Fibroblast of lung (primary cell): ENCODE results near the gene SCGB3A2. TPM values are rescaled to one million over a fixed set of nuclear protein-coding genes. Genes with fewer than 3 reads are reported as not detected.
A peak's percentile ranks its signal among the peaks of the same experiment; 100 is the strongest.

Source experiments
- DNase-seq, 2 donors: peaks; one replicate each; pipeline versions ENCODE4 v3.0.0 to v3.0.0-alpha.2; 2010; ENCODE audit warnings: low read depth in 2 of 2
- H2AFZ ChIP-seq: 2 replicates; pipeline ENCODE4 v1.5.1; 2012; ENCODE audit warnings: low read length, control low read depth, inconsistent platforms
- H3K27ac ChIP-seq: 2 replicates; pipeline ENCODE4 v1.5.1; 2011; ENCODE audit warnings: low read length, control low read depth; ENCODE audit not compliant: insufficient read depth
- H3K27me3 ChIP-seq: 2 replicates; pipeline ENCODE4 v1.5.1; 2011; ENCODE audit warnings: mild to moderate bottlenecking, low read length; ENCODE audit not compliant: control insufficient read depth, insufficient read depth
- H3K36me3 ChIP-seq: 2 replicates; pipeline ENCODE4 v1.5.1; 2011; ENCODE audit warnings: low read length; ENCODE audit not compliant: control insufficient read depth, insufficient read depth
- H3K4me1 ChIP-seq: 2 replicates; pipeline ENCODE4 v1.5.1; 2011; ENCODE audit warnings: low read length; ENCODE audit not compliant: control insufficient read depth, insufficient read depth; ENCODE audit errors: extremely low read depth
- H3K4me2 ChIP-seq: 2 replicates; pipeline ENCODE4 v1.5.1; 2011; ENCODE audit warnings: low read length, control low read depth; ENCODE audit not compliant: insufficient read depth; ENCODE audit errors: extremely low read depth
- H3K4me3 ChIP-seq, 4 experiments: fragments of 200-600 bp in 1 of 4; sonication (generic) in 1 of 4; replicated peaks in 1 of 4; 2 replicates each; pipeline ENCODE4 v1.5.1; 2011 to 2016; ENCODE audit warnings: low read length in 4 of 4, low read depth in 3 of 4, mild to moderate bottlenecking in 3 of 4, control low read depth in 2 of 4, inconsistent platforms in 1 of 4, mixed read lengths in 1 of 4; ENCODE audit not compliant: insufficient read depth in 1 of 4; ENCODE audit errors: control extremely low read depth in 1 of 4
- H3K79me2 ChIP-seq: 2 replicates; pipeline ENCODE4 v1.5.1; 2012; ENCODE audit warnings: mild to moderate bottlenecking, low read length, inconsistent platforms; ENCODE audit not compliant: control insufficient read depth, insufficient read depth
- H3K9ac ChIP-seq: 2 replicates; pipeline ENCODE4 v1.5.1; 2011; ENCODE audit warnings: mild to moderate bottlenecking, low read length, control low read depth; ENCODE audit not compliant: insufficient read depth
- H3K9me3 ChIP-seq: 2 replicates; pipeline ENCODE4 v1.5.1; 2012; ENCODE audit warnings: low read depth, low read length; ENCODE audit not compliant: control insufficient read depth, insufficient read depth
- H4K20me1 ChIP-seq: 2 replicates; pipeline ENCODE4 v1.5.1; 2011; ENCODE audit warnings: low read length; ENCODE audit not compliant: control insufficient read depth, insufficient read depth; ENCODE audit errors: extremely low read depth
- CTCF ChIP-seq, 2 donors: IDR thresholded peaks in 1 of 2; conservative IDR thresholded peaks in 1 of 2; 1 replicate in 1 of 2; 2 replicates in 1 of 2; pipeline ENCODE4 v1.5.1; 2011 to 2012; ENCODE audit warnings: low read length in 2 of 2, control low read depth in 1 of 2, inconsistent platforms in 1 of 2, low read depth in 1 of 2, mild to moderate bottlenecking in 1 of 2
- EZH2 ChIP-seq: IDR thresholded peaks from 2 replicates; pipeline ENCODE4 v1.5.1; 2012; ENCODE audit warnings: low read length, control low read depth, mild to moderate bottlenecking; ENCODE audit errors: missing control alignments
- polyA plus RNA-seq, 2 donors: library from polyadenylated mRNA; depleted of rRNA in 1 of 2; stranded (reverse) in 1 of 2; unstranded in 1 of 2; fragments of >200 nt; gene quantifications; 2 replicates each; pipeline ENCODE4 v1.2.1, GENCODE V29; 2011 to 2012; ENCODE audit warnings: missing spikeins in 1 of 2
- total RNA-seq: library from RNA; depleted of rRNA; stranded (reverse); fragments of >200 nt; gene quantifications from 2 replicates; pipeline ENCODE4 v1.2.1, GENCODE V29; 2014

SCGB3A2 gene
- total and polyA plus RNA-seq, 2 donors (not counting 1 experiment from before 2014, with no cell fraction given): not detected

GRCh38 chr5:147898875-147899401 is 20.4 kb downstream of the SCGB3A2 start:
- Histone ChIP-seq H3K9ac (no peak overlapping the region), H3K27me3 (no peaks in the 10 kb centered on the region), H3K4me1 (no peaks in the 10 kb centered on the region), H3K4me2 (no peak overlapping the region), H3K9me3 (no peaks in the 10 kb centered on the region), H4K20me1 (no peaks in the 10 kb centered on the region), H3K4me3 (no peak overlapping the region), H3K27ac (no peak overlapping the region), H3K79me2 (no peaks in the 10 kb centered on the region), H2AFZ (no peak overlapping the region), H3K36me3 (no peaks in the 10 kb centered on the region)
- no peak for TF ChIP-seq EZH2
- no peak for TF ChIP-seq CTCF (conservative IDR thresholded peaks at IDR 0.05 in 1 of 2, IDR thresholded peaks at IDR 0.05 in 1 of 2; ENCODE audit: low read depth in 1 of 2, low read length in 2 of 2)
- peak in 1 of 2 donors; percentile 83 for DNase-seq

- TF ChIP-seq CTCF (conservative IDR thresholded peaks at IDR 0.05 in 1 of 2, IDR thresholded peaks at IDR 0.05 in 1 of 2; ENCODE audit: low read depth in 1 of 2, low read length in 2 of 2) (no peak), EZH2 (no peak)
- H2AFZ ChIP-seq: no peak overlapping the region
- H3K4me3 ChIP-seq: no peak overlapping the region
- H3K4me1 ChIP-seq: no peaks in the 10 kb centered on the region
- H3K27ac ChIP-seq: no peak overlapping the region
- peak in 1 of 2 donors; percentile 90 for DNase-seq
- H3K79me2 ChIP-seq: no peaks in the 10 kb centered on the region
- H3K27me3 ChIP-seq: no peaks in the 10 kb centered on the region
- H3K9ac ChIP-seq: no peak overlapping the region
- no peaks in the 10 kb centered on the region for H3K9me3 ChIP-seq
- no peaks in the 10 kb centered on the region for H3K36me3 ChIP-seq
- H3K4me2 ChIP-seq: no peak overlapping the region
- H4K20me1 ChIP-seq: no peaks in the 10 kb centered on the region
These were observed 23.1 kb downstream of the SCGB3A2 start for GRCh38 chr5:147901599-147902039.

DNA sequence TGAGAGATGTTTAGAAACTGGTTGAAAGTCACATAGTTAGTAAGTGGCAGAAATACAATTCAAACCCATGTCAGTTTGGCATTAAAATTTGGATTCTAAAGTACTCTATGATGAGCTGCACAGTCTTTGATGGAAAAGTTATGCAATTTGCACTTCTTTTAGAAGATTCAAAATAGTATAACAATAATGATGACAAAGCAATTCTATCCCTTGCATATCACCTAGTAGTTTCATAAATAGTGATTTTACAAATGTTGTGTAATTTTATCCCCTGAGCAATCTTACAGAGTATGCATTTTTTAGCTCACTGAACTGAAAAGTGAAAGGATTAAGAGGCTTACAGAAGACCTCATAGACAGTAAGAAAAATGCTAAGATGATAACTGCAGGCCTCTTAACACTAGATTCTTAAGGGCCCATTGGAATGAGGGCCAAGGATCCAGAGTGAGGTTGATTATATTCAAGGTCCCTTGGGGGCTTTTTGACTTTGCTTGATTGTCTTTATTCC is 24.2 kb downstream of the SCGB3A2 start:
- H3K4me1 ChIP-seq: no peaks in the 10 kb centered on the region
- no peak overlapping the region for H3K4me2 ChIP-seq
- no peaks in the 10 kb centered on the region for H3K36me3 ChIP-seq
- no peak overlapping the region for H3K4me3 ChIP-seq
- TF ChIP-seq CTCF (conservative IDR thresholded peaks at IDR 0.05 in 1 of 2, IDR thresholded peaks at IDR 0.05 in 1 of 2; ENCODE audit: low read depth in 1 of 2, low read length in 2 of 2) (no peak), EZH2 (no peak)
- no peaks in the 10 kb centered on the region for H3K27me3 ChIP-seq
- H3K79me2 ChIP-seq: no peaks in the 10 kb centered on the region
- no peak overlapping the region for H3K27ac ChIP-seq
- H2AFZ ChIP-seq: no peak overlapping the region
- DNase-seq: peak in 1 of 2 donors; percentile 31
- H4K20me1 ChIP-seq: no peaks in the 10 kb centered on the region
- no peak overlapping the region for H3K9ac ChIP-seq
- H3K9me3 ChIP-seq: no peaks in the 10 kb centered on the region
